HG02840 (cell line): ENCODE data around the gene PRR5L.

Experiments
- ATAC-seq: cut with Tn5 transposase; IDR thresholded peaks from one replicate; pipeline ENCODE4 v1.9.1; 2021; ENCODE audit warnings: mild to moderate bottlenecking, moderate library complexity, moderate number of reproducible peaks; ENCODE audit not compliant: unreplicated experiment, low FRiP score

PRR5L gene, protein sequence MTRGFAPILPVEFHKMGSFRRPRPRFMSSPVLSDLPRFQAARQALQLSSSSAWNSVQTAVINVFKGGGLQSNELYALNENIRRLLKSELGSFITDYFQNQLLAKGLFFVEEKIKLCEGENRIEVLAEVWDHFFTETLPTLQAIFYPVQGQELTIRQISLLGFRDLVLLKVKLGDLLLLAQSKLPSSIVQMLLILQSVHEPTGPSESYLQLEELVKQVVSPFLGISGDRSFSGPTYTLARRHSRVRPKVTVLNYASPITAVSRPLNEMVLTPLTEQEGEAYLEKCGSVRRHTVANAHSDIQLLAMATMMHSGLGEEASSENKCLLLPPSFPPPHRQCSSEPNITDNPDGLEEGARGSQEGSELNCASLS

GRCh38 chr11:36295926-36296325 is at the start of gene PRR5L:
Gene PRR5L, plus strand, starts transcription at chr11:36296288. Its CDS starts 104,834 bp downstream, at chr11:36401122.
- ATAC-seq, result no peak

GRCh38 chr11:36247493-36247892 is 48.6 kb upstream of the PRR5L start:
- ATAC-seq, result no peak

DNA sequence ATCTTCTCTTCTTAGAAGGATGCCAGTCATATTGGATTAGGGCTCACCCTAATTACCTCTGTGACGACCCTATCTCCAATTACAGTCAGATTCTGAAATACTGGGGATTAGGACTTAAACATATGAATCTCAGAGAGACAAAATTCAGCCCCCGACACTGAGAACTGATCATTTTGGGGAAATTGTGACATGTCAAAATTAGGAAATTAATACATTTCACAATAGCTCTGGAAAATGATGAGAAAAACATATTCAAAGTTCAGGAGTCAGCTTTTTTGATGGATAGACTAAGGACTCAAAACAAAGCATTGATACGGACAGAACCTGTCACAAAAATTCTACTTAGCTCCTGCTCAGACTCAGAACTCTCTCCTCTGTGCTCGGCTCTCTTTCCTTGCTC is 47.7 kb upstream of the PRR5L start:
- no peak for ATAC-seq

DNA sequence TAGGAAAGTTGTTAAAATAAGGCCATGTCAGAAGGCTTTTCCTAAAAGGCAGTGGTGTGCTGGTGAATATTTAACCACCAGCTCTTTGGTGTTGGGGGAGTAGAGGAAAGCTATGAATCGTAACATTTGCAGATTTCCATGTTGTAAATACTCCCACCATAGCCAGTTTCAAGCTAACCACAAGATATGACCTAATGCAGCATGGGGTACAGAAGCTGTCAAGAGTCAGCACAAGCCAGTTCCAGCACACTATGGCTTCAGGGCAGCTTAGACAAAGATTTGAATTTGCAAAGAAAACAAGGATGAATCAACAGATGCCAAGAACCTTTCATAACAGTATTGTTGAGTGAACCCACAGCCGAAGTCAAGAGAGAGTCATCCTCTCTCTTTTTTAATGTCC is 46.8 kb upstream of the PRR5L start:
- ATAC-seq, result no peak

DNA sequence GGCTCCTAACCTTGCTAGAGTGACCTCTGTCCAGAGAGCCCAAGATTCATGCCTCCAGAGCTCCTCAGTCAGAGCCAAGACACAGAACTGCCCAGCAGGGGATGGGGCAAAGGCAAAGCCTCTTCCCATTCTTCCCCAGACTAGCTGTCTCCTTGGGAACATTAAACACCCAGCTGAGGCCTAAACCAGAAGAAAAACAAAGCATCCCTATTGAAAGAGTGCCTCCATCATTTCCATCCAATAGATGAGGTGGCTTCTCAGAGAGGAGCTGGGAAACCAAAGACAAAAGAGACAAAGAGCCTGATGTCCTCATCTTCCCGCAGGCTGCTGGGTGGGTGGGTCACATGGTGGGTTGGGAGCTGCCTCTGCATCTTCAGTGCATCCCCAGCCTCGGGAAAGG is 44.3 kb upstream of the PRR5L start:
- no peak for ATAC-seq

DNA sequence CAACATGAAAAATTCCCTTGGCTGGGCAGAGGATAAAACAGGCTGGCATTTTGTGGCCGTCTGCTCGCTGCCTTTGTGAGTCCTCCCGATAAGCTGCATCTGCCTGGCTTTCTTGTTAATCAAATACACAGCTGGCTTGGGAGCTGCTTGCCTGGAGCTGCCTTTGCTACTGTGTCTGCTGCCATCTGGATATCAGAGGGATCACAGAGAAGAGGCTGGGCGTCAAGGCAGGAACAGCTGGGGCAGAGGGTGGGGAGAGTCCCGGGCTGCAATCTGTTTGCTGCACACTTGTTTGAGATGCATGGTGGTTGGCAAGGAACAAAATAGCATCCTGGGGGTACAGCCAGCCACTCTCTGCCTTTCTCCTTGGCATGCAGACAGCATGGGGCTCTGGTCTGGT is 42.9 kb upstream of the PRR5L start:
- ATAC-seq, result no peak

GRCh38 chr11:36254713-36255112 is 41.4 kb upstream of the PRR5L start:
- ATAC-seq, result no peak

DNA sequence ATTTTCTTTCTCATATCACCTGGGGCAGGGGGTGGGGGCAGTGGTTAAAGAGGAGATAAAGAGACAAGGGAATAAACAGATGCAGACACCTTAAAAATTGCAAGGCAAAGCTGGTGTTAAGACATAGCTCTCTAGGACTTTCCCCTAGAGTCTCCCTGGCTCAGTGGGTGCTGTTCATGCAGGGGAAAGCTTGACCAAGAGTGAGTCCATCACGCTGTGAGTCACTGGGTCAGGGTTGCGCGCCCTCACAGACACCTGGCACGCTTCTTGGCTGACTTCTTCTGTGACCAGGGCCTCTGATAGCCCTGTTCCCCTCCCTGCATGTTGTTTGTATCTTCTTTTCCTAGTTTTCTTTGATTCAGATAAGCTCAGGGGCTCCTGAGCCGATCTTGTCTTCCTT is 38.7 kb upstream of the PRR5L start:
- ATAC-seq, result no peak

GRCh38 chr11:36258730-36259360 is 37.2 kb upstream of the PRR5L start:
- no peak for ATAC-seq

DNA sequence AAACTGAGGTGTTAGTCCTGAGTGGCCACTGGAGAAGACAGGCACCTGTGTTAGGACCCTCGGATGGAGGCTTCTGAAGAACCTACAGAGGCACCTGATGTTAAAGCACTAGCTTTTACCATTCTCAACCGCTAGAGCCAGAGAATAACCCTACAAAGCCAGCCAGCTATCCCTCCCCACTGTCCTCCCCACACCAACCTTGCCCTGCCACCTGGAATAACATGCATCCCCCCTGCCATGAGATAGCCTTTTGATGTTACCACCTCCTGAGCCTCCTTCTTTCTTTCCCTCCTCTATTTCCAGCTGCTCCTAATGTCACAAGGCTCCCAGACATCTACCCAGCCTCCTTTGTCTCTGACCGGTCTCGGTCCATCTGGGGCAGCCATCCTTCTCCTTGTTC is 35.0 kb upstream of the PRR5L start:
- no peak for ATAC-seq

DNA sequence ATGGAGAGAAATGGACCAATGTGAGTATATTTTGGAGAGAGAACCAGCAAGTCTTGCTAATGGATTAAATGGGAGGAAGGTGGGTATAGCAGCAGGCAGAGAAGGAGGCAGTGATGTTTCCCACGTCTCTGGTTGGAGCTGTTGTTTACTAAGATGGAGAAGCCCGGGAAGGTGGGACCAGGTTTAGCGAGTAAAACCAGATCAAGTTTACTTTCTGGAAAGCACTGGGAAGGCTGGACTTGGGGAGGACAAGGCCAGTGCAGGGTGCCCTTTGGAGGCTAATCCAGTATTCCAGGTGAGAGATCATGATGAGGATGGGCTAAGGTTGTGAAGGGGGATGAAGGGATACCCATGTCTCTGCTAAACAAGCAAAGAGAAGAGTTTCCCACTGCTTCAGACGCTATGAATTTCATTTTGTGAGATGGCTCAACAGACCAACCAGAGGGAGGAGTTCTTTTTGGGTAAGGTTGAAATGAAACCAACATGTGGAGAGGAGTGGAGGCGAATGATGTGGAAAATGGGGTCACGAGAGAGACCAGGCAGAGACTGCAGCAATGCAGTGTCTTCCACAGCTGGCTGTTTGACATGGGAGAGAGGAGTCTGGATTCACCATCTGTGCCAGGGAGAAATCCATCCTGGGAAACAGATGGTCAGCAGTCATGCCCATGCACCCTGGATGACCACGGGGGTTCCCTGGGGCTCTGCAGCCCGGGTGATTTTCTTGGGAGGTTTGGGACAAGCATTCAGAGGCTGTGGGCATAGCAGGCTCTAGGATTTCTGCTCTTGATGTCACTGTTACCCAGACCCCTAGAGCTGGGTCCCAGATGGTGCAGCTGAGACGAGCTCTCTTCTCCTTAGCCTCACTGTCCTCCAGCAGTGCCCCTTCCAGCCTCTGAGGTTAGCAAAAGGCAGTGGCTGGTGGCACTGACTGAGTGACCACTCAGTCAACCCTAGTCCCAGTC is 31.8 kb upstream of the PRR5L start:
- ATAC-seq, result no peak

DNA sequence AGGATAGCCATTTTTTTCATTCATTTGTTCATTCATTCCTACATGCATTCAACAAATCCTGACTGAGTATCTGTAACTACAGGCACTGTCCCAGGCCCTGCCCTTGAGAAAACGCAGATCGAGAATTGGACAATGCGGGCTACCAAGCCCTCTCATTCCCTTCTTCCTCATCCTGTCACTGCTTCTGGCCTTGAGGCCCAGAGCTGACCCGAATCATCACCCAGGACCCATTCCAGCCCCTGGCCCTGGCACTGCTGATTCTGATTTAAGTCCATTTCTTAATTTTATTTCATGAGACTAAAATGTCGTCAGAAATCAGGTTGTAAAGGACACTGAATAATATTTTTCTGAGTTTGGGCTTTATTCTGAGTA is 31.1 kb upstream of the PRR5L start:
- ATAC-seq, result no peak

DNA sequence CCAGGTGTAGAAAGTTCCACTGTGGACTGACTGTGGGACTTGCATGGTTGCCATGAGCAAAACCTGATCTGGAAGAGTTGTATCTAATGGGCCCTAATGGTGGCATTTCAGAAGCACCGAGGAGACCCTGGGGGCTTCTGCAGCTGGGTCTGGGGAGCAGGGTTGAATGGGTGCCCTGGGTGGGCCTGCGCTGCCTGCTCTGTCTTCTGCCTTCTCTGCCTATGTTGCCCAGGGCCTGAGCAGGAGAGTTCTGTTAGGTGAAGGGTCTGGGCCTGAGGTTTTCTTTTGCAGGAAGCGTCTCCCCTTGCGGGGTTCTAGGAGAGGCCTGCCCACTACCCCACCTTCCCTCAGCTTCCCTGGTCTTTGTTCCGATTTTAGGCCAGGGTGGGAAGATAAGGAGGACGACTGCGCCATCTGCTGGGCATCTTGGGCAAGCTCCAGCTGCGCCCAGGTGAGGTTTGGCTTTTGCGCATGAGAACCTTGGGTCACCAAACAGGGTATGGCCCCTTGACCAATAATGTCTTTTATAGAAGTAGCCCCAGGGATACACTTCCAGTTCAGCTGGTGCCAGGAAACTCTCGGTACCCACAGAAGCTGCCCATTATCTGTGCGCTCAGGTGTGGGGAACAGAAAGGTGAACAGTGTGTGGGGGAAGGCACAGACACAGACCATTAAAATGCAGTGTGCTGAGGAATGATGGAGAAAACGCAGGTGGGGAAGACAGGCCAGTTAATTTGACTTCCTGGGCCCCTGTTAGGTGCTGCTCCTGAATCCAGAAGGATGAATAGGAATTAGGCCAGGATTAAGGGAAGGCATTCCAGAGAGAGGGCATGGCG is 30.1 kb upstream of the PRR5L start:
- ATAC-seq, result no peak

- no peak for ATAC-seq
Observed at GRCh38 chr11:36266767-36267166, 29.3 kb upstream of the PRR5L start.

GRCh38 chr11:36268337-36268985 is 27.6 kb upstream of the PRR5L start:
- ATAC-seq, result no peak

DNA sequence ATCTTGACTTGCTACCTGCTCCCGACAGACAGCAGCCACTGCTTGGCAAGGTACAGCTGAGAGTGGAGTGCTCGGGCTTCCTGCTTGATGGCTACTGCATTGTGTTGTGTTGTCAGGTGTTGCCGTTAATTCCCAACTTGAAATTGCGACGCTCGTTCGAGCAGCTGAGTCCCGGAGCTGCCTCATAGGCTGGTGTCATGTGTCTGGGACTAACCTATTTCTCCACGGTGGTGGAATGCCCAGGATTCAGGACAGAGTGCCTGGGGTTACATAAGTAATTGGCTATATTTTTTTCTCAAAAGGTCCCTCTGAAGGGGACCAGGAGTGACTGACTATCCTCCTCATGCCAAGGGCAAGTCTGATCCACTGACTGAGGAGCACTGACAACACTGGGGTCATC is 25.4 kb upstream of the PRR5L start:
- ATAC-seq, result no peak

DNA sequence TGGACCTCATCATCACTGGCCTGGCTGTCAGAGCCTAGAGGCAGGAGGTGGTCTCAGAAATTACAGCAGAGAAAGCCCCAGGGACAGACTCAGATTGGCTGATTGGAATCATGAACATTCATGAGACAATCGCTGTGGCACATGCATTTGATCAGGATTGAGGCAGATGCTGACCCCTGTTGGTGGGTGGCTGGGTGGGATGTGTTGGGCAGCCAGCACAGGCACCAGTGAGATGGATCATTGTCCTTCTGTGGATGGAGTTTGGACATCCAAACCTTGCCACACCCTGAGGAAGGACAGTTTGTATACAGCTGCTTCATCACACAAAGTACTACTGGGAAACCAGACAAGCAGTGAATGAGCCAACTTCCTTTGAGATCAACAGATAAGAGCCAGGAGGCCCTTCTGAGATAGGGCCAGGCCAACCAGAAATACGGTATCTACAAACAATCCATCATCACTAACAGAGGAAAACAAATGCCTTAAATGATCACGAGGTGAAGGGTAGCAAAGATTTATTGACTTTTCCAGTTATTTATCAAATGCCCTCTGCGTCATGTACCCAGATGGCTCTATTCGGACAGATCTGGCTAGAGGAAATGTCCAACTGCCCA is 24.2 kb upstream of the PRR5L start:
- no peak for ATAC-seq

- ATAC-seq, result no peak
Observed at GRCh38 chr11:36273110-36273509, 23.0 kb upstream of the PRR5L start.

DNA sequence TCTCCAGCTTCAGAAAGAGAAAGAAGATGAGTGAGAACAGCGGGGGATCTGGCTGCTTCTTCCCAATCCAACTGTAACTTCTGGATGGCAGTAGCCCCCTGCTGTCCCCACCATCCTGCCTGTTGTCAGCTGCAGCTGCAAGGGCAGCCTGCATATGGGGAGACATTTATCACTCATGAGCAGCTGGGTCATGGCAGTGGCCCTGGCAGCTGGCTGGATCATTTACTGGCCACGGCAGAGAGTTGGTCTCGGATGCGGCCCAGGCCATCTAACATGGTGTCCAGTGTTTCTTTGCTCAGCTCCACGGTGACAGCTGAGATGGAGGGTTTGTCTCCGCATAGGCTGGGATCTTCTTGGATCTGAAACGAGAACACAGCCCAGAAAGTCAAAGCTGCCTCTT is 21.7 kb upstream of the PRR5L start:
- ATAC-seq, result no peak
